Endodermal cell (in vitro differentiated cells): ENCODE data around the gene CREM. TPM values are rescaled to one million over a fixed set of nuclear protein-coding genes. Genes with fewer than 3 reads are reported as not detected.

Source experiments
- DNase-seq: peaks from one replicate; pipeline ENCODE4 v3.0.0-alpha.2; 2017
- H3K27ac ChIP-seq: 2 replicates; pipeline ENCODE4 v1.5.1; 2013; ENCODE audit warnings: mild to moderate bottlenecking, low read depth, low read length, moderate library complexity
- H3K27me3 ChIP-seq: 2 replicates; pipeline ENCODE4 v1.6.1; 2013; ENCODE audit warnings: mild to moderate bottlenecking, low read length, moderate library complexity; ENCODE audit not compliant: insufficient read depth, control insufficient read depth, poor library complexity, severe bottlenecking
- H3K36me3 ChIP-seq: 2 replicates; pipeline ENCODE4 v1.7.0; 2013; ENCODE audit warnings: mild to moderate bottlenecking, low read length, moderate library complexity; ENCODE audit not compliant: control insufficient read depth, insufficient read depth
- H3K4me1 ChIP-seq: one replicate; pipeline ENCODE4 v1.7.0; 2013; ENCODE audit warnings: low read length; ENCODE audit not compliant: control insufficient read depth, insufficient read depth
- H3K4me3 ChIP-seq: 2 replicates; pipeline ENCODE4 v1.5.1; 2013; ENCODE audit warnings: mild to moderate bottlenecking, low read length, moderate library complexity
- H3K9ac ChIP-seq: 2 replicates; pipeline ENCODE4 v1.6.1; 2013; ENCODE audit warnings: mild to moderate bottlenecking, low read length, moderate library complexity; ENCODE audit not compliant: poor library complexity, severe bottlenecking; ENCODE audit errors: extremely low read depth
- H3K9me3 ChIP-seq: 2 replicates; pipeline ENCODE4 v1.6.1; 2013; ENCODE audit warnings: mild to moderate bottlenecking, low read length, moderate library complexity; ENCODE audit not compliant: control insufficient read depth
- H3K27ac Mint-ChIP-seq: 2 replicates; pipeline ENCODE4 v1.8.0; 2020; ENCODE audit warnings: mixed read lengths
- H3K27me3 Mint-ChIP-seq: 2 replicates; pipeline ENCODE4 v1.8.0; 2021; ENCODE audit warnings: mild to moderate bottlenecking, mixed read lengths; ENCODE audit not compliant: insufficient read depth
- H3K36me3 Mint-ChIP-seq: 2 replicates; pipeline ENCODE4 v1.8.0; 2020; ENCODE audit warnings: low read depth, mixed read lengths
- H3K4me1 Mint-ChIP-seq: 2 replicates; pipeline ENCODE4 v1.8.0; 2020; ENCODE audit warnings: mixed read lengths
- H3K4me3 Mint-ChIP-seq: 2 replicates; pipeline ENCODE4 v1.8.0; 2020; ENCODE audit warnings: mild to moderate bottlenecking, moderate library complexity, mixed read lengths
- H3K9me3 Mint-ChIP-seq: 2 replicates; pipeline ENCODE4 v1.8.0; 2020; ENCODE audit warnings: mild to moderate bottlenecking, mixed read lengths
- CTCF ChIP-seq: fragments of 200-600 bp; sonication (generic); conservative IDR thresholded peaks from 2 replicates; pipeline ENCODE4 v1.5.0; 2021; ENCODE audit warnings: antibody characterized with exemption, mild to moderate bottlenecking
- WGBS, 2 experiments: methylation state at CpG; one replicate each; pipeline versions ENCODE4 v1.1.5 to v1.1.7; 2013; ENCODE audit warnings: missing lambda C conversion rate in 2 of 2, mixed read lengths in 1 of 2; ENCODE audit not compliant: insufficient coverage in 1 of 2, insufficient read length in 1 of 2; 5-methylcytosine and 5-hydroxymethylcytosine counted together
- total RNA-seq, 2 donors: library from RNA; stranded (reverse); fragmentation: NEBNext Ultra II Directional in 1 of 2; extraction: Animal tissue kit (Norgen Biotek cat#: 25700) in 1 of 2; gene quantifications; 2 replicates in 1 of 2; 3 replicates in 1 of 2; pipeline ENCODE4 v1.2.1, GENCODE V29; 2021

Gene CREM
- total RNA-seq, 2 donors from 2014 or later, result 31.5 to 35.3 TPM

DNA sequence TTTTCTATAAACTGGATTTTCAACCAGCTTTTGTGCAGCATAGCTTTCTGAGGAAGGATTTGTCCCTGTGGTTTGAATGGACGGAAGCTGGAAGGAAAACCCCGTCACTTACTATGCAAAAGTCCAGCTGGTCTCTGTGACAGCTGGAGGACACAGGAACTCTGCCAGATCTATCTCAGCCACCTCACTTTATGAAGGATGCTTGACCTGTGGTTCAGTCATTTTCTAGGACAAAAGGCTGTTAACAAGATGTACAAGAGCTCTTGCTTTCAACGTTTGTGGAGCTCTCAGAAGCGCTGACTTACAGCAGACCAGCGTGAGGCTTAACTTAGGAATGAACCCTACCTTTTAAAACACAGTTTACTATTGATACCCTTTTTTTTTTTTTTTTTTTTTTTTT, 90.8 kb downstream of the CREM start:
- no peak overlapping the region for H3K27ac Mint-ChIP-seq
- no peak for TF ChIP-seq CTCF
- H3K36me3 ChIP-seq, result no peaks in the 10 kb centered on the region
- no peak overlapping the region for H3K27ac ChIP-seq
- H3K4me3 ChIP-seq, result no peak overlapping the region
- no peaks in the 10 kb centered on the region for H3K4me1 ChIP-seq
- no peaks in the 10 kb centered on the region for H3K9me3 Mint-ChIP-seq
- 90 to 95% methylated on average over 2 to 5 of the region's 5 CpGs for WGBS, 2 experiments
- no peak overlapping the region for H3K9ac ChIP-seq
- H3K36me3 Mint-ChIP-seq, result no peaks in the 10 kb centered on the region
- H3K27me3 ChIP-seq, result no peaks in the 10 kb centered on the region
- no peaks in the 10 kb centered on the region for H3K9me3 ChIP-seq
- DNase-seq, result no peak
- no peaks in the 10 kb centered on the region for H3K27me3 Mint-ChIP-seq
- H3K4me3 Mint-ChIP-seq, result no peak overlapping the region
- H3K4me1 Mint-ChIP-seq, result peaks cover 7% of the 10 kb centered on the region

- no peaks in the 10 kb centered on the region for H3K9me3 Mint-ChIP-seq
- H3K4me3 Mint-ChIP-seq, result no peak overlapping the region
- 4 to 44% methylated on average over 4 to 7 of the region's 7 CpGs for WGBS, 2 experiments
- H3K4me3 ChIP-seq, result no peak overlapping the region
- no peaks in the 10 kb centered on the region for H3K36me3 ChIP-seq
- no peaks in the 10 kb centered on the region for H3K27me3 ChIP-seq
- no peak overlapping the region for H3K27ac ChIP-seq
- H3K9ac ChIP-seq, result no peak overlapping the region
- no peaks in the 10 kb centered on the region for H3K27me3 Mint-ChIP-seq
- no peaks in the 10 kb centered on the region for H3K36me3 Mint-ChIP-seq
- no peaks in the 10 kb centered on the region for H3K9me3 ChIP-seq
- peak; percentile 93 for TF ChIP-seq CTCF
- peak; percentile 92 for DNase-seq
- H3K4me1 Mint-ChIP-seq, result peaks cover 1% of the 10 kb centered on the region
- H3K4me1 ChIP-seq, result no peaks in the 10 kb centered on the region
- H3K27ac Mint-ChIP-seq, result no peak overlapping the region
Measured at GRCh38 chr10:35218339-35218955, 91.8 kb downstream of the CREM start.

DNA sequence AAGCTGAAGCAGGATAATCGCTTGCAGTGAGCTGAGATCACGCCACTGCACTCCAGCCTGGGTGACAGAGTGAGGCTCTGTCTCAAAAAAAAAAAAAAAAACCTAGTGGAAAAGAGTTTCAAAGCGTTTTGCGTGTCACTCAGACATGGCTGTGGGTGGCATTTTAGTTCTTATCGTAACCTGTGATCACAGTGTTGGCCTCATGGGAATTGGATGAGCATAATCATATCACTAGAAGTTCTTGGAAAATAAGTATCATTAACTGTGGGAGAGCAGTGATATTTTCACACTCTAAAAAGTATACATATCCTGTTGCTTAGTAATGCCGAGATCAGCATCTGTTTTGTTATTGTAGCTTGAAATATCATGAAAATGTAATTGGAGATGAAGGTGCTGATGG, 92.6 kb downstream of the CREM start:
- no peaks in the 10 kb centered on the region for H3K9me3 Mint-ChIP-seq
- no peak overlapping the region for H3K27ac ChIP-seq

More for the DNA sequence above, 92.6 kb downstream of the CREM start:
- no peaks in the 10 kb centered on the region for H3K9me3 ChIP-seq
- Mint-ChIP-seq H3K36me3 (no peaks in the 10 kb centered on the region), H3K27ac (no peak overlapping the region), H3K4me3 (no peak overlapping the region), H3K4me1 (peaks cover 1% of the 10 kb centered on the region), H3K27me3 (no peaks in the 10 kb centered on the region)
- no peaks in the 10 kb centered on the region for H3K4me1 ChIP-seq
- no peaks in the 10 kb centered on the region for H3K36me3 ChIP-seq
- DNase-seq, result no peak
- no peak for TF ChIP-seq CTCF
- WGBS, 2 experiments, result 91 to 94% methylated on average over 6 of the region's 6 CpGs
- no peaks in the 10 kb centered on the region for H3K27me3 ChIP-seq
- H3K4me3 ChIP-seq, result no peak overlapping the region
- H3K9ac ChIP-seq, result no peak overlapping the region
